GM23248 (cell line): ENCODE results near the gene BOLL. TPM values are rescaled to one million over a fixed set of nuclear protein-coding genes. Genes with fewer than 3 reads are reported as not detected.

ENCODE experiments used
- DNase-seq: peaks from one replicate; pipeline ENCODE4 v3.0.0-alpha.2; 2015
- H2AFZ ChIP-seq: fragments of 200-600 bp; sonication (generic); 2 replicates; pipeline ENCODE4 v1.6.1; 2016; ENCODE audit warnings: antibody characterized with exemption
- H3F3A ChIP-seq: fragments of 200-600 bp; sonication (generic); 2 replicates; pipeline ENCODE4 v1.6.1; 2016; ENCODE audit warnings: mild to moderate bottlenecking, antibody characterized with exemption, mixed run types; ENCODE audit not compliant: insufficient read depth
- H3K27ac ChIP-seq: fragments of 200-600 bp; sonication (generic); 2 replicates; pipeline ENCODE4 v1.5.1; 2016; ENCODE audit warnings: mild to moderate bottlenecking
- H3K27me3 ChIP-seq: fragments of 200-600 bp; sonication (generic); replicated peaks from 2 replicates; pipeline ENCODE4 v1.6.1; 2016; ENCODE audit warnings: mild to moderate bottlenecking; ENCODE audit not compliant: insufficient read depth
- H3K36me3 ChIP-seq: fragments of 200-600 bp; sonication (generic); 2 replicates; pipeline ENCODE4 v1.6.1; 2016; ENCODE audit warnings: low read depth, mild to moderate bottlenecking
- H3K4me1 ChIP-seq: fragments of 200-600 bp; sonication (generic); 2 replicates; pipeline ENCODE4 v1.6.1; 2016; ENCODE audit warnings: mild to moderate bottlenecking; ENCODE audit not compliant: insufficient read depth
- H3K4me2 ChIP-seq: fragments of 200-600 bp; sonication (generic); one replicate; pipeline ENCODE4 v1.6.1; 2016; ENCODE audit warnings: mild to moderate bottlenecking; ENCODE audit not compliant: unreplicated experiment
- H3K4me3 ChIP-seq: fragments of 200-600 bp; sonication (generic); 2 replicates; pipeline ENCODE4 v1.5.1; 2016; ENCODE audit warnings: mild to moderate bottlenecking
- H3K79me2 ChIP-seq: fragments of 200-600 bp; sonication (generic); 2 replicates; pipeline ENCODE4 v1.6.1; 2016; ENCODE audit warnings: mild to moderate bottlenecking; ENCODE audit not compliant: insufficient read depth
- H3K9ac ChIP-seq: fragments of 200-600 bp; sonication (generic); 2 replicates; pipeline ENCODE4 v1.6.1; 2016; ENCODE audit warnings: mild to moderate bottlenecking
- H3K9me2 ChIP-seq: fragments of 200-600 bp; sonication (generic); 2 replicates; pipeline ENCODE4 v1.6.1; 2016; ENCODE audit warnings: mixed run types, mild to moderate bottlenecking, moderate library complexity; ENCODE audit not compliant: insufficient read depth
- H3K9me3 ChIP-seq: fragments of 200-600 bp; sonication (generic); one replicate; pipeline ENCODE4 v1.6.1; 2017; ENCODE audit warnings: low read depth
- H4K20me1 ChIP-seq: fragments of 200-600 bp; sonication (generic); 2 replicates; pipeline ENCODE4 v1.6.0; 2016; ENCODE audit not compliant: insufficient read depth
- EZH2 ChIP-seq: fragments of 200-600 bp; sonication (generic); IDR thresholded peaks from 2 replicates; pipeline ENCODE4 v1.6.1; 2018; ENCODE audit warnings: antibody characterized with exemption, mild to moderate bottlenecking; ENCODE audit not compliant: insufficient read depth, poor library complexity, severe bottlenecking
- EZH2phosphoT487 ChIP-seq: fragments of 200-600 bp; sonication (generic); IDR thresholded peaks from 2 replicates; pipeline ENCODE4 v1.6.1; 2018; ENCODE audit warnings: antibody characterized with exemption, moderate library complexity, mild to moderate bottlenecking, low read depth; ENCODE audit not compliant: insufficient read depth
- WGBS, 2 experiments: methylation state at CpG; one replicate each; pipeline ENCODE4 v1.1.6; 2015 to 2017; ENCODE audit warnings: low lambda C conversion rate in 2 of 2, low coverage in 1 of 2; ENCODE audit errors: missing lambda C conversion rate in 2 of 2; 5-methylcytosine and 5-hydroxymethylcytosine counted together
- in situ Hi-C: fragments of 300-500 bp; cut with MboI; formaldehyde crosslinking; loops from 2 replicates; pipeline ENCODE4 v1.15.0; 2020
- polyA plus RNA-seq: library from polyadenylated mRNA; unstranded; fragments of >200 nt; fragmentation: Nextera tagmentation; extraction: Ambion mirVana; gene quantifications from 2 replicates; pipeline ENCODE4 v1.2.1, GENCODE V29; 2016
- total RNA-seq: library from RNA; depleted of rRNA; stranded (reverse); fragments of >200 nt; shearing (Covaris generic); gene quantifications from 2 replicates; pipeline ENCODE4 v1.2.3, GENCODE V29; 2014

BOLL gene
- total and polyA plus RNA-seq, 2 experiments from 2014 or later: not detected

DNA sequence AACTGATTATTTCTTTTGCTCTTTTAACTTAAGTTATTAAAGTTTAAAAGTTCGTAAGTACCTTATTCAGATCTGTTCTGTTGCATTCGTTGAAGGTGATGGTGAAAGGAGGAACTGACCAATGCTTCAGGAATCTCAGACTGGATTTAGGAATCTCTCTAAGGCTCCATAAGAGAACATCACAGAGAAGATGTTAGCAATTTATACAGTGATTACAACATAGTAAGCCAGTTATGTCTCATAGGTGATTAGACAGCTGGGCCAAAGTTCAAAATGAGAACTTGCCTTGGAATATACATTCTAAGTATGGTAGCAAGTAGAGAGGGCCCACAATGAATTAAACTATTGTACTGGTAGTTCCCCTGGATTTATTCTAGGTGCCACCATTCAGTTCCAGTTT lies 76.8 kb downstream of the BOLL start:
- peak overlapping the region; percentile 98 for H3K4me2 ChIP-seq
- H3K36me3 ChIP-seq: no peaks in the 10 kb centered on the region
- 0% methylated on average over 2 of the region's 2 CpGs for WGBS, 2 experiments
- H3K9ac ChIP-seq: peak overlapping the region; percentile 73; the same call in 1 of the 2 replicates
- DNase-seq: peak; percentile 88
- TF ChIP-seq EZH2phosphoT487: no peak
- H2AFZ ChIP-seq: no peak overlapping the region
- H3K4me3 ChIP-seq: peak overlapping the region; percentile 96
- H3K27me3 ChIP-seq: no peaks in the 10 kb centered on the region
- H3K79me2 ChIP-seq: peaks cover 68% of the 10 kb centered on the region
- no peaks in the 10 kb centered on the region for H3K9me2 ChIP-seq
- peak overlapping the region; percentile 36 for H3K27ac ChIP-seq
- peaks cover 29% of the 10 kb centered on the region for H3K4me1 ChIP-seq
- H3F3A ChIP-seq: peaks cover 27% of the 10 kb centered on the region
- no peaks in the 10 kb centered on the region for H3K9me3 ChIP-seq
- no peaks in the 10 kb centered on the region; the same call in 1 of the 2 replicates for H4K20me1 ChIP-seq
- in situ Hi-C loops: no loop called here

DNA sequence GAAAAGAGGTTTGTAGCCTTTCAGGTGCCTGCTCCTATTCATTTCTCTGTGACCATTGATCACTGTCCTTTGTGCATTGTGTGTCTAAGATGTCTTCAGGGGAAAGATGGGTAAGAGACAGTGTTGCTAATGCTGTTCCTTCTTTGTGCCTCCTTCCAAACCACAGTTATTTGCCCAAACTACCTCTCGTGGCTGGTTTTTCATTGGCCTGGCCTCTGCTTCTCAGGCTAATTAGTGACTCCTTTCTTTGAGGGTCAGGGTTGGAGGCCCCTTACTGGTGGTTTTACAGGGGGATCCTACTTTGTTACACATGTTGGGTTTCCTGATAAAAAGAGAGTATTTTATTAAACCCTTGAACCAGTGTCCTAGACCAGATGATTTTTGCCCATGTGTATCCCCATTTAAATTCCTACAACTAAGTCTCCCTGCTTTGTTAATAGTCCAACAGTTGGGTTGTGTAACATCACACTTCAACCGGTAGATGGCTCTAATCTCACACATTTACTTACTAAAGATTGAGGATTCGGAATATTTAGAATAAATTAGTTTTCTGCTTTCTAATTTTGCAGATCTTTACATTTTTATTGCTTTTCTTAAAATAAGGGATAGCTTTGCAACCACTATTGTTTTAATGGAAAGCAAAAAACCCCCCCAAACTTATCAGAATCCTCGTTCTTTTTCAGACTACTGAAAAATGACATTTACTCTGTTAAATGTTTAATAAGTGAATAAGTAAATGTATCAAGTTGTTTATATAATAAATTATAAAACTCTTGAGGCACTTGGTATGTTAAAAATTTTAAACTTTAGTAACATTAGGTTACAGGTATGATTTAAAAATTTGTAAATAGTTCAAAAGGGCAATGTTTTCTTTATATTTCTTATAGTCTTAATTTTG lies 77.6 kb downstream of the BOLL start:
- H3K79me2 ChIP-seq: peaks cover 61% of the 10 kb centered on the region
- DNase-seq: peak; percentile 80
- H3K4me2 ChIP-seq: peak overlapping the region; percentile 98
- peak overlapping the region; percentile 96 for H3K4me3 ChIP-seq
- no peaks in the 10 kb centered on the region for H3K36me3 ChIP-seq
- H2AFZ ChIP-seq: 0 out of 2 replicates have a peak overlapping the region, but pooled peaks have one; percentile 9
- peaks cover 27% of the 10 kb centered on the region for H3F3A ChIP-seq
- TF ChIP-seq EZH2phosphoT487 (no peak), EZH2 (no peak)
- peaks cover 29% of the 10 kb centered on the region for H3K4me1 ChIP-seq
- peak overlapping the region; percentile 73 for H3K9ac ChIP-seq
- peak overlapping the region; percentile 36 for H3K27ac ChIP-seq
- no peaks in the 10 kb centered on the region for H3K27me3 ChIP-seq
- in situ Hi-C loops: no loop called here
- H4K20me1 ChIP-seq: no peaks in the 10 kb centered on the region; the same call in 1 of the 2 replicates
- no peaks in the 10 kb centered on the region for H3K9me2 ChIP-seq
- no peaks in the 10 kb centered on the region for H3K9me3 ChIP-seq
- WGBS, 2 experiments: 1 to 3% methylated on average over 4 of the region's 4 CpGs

DNA sequence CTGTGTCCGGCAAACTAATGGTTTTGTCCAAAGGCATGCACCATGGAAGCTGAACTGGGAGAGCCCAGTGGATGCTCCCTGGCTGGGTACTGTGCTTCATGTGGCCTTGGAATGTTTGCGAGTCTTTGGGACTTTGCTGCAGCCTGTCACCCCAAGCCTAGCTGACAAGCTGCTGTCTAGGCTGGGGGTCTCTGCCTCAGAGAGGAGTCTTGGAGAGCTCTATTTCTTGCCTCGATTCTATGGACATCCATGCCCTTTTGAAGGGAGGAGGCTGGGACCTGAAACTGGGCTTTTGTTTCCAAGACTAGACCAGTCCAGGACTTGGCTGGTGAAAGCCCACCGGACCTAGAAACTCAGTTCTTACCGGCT lies 78.3 kb downstream of the BOLL start:
- Histone ChIP-seq H2AFZ (no peak overlapping the region), H3K79me2 (peaks cover 53% of the 10 kb centered on the region), H3K4me2 (peak overlapping the region; percentile 98), H3K4me3 (peak overlapping the region; percentile 96), H4K20me1 (no peaks in the 10 kb centered on the region; the same call in 1 of the 2 replicates), H3K9me2 (no peaks in the 10 kb centered on the region), H3K27ac (no peak overlapping the region), H3F3A (peaks cover 27% of the 10 kb centered on the region), H3K4me1 (peaks cover 27% of the 10 kb centered on the region), H3K36me3 (no peaks in the 10 kb centered on the region), H3K9ac (peak overlapping the region; percentile 73), H3K27me3 (no peaks in the 10 kb centered on the region), H3K9me3 (no peaks in the 10 kb centered on the region)
- DNase-seq: no peak
- no peak for TF ChIP-seq EZH2
- TF ChIP-seq EZH2phosphoT487: no peak
- 42 to 46% methylated on average over 5 of the region's 5 CpGs for WGBS, 2 experiments
- in situ Hi-C loops: no loop called here

DNA sequence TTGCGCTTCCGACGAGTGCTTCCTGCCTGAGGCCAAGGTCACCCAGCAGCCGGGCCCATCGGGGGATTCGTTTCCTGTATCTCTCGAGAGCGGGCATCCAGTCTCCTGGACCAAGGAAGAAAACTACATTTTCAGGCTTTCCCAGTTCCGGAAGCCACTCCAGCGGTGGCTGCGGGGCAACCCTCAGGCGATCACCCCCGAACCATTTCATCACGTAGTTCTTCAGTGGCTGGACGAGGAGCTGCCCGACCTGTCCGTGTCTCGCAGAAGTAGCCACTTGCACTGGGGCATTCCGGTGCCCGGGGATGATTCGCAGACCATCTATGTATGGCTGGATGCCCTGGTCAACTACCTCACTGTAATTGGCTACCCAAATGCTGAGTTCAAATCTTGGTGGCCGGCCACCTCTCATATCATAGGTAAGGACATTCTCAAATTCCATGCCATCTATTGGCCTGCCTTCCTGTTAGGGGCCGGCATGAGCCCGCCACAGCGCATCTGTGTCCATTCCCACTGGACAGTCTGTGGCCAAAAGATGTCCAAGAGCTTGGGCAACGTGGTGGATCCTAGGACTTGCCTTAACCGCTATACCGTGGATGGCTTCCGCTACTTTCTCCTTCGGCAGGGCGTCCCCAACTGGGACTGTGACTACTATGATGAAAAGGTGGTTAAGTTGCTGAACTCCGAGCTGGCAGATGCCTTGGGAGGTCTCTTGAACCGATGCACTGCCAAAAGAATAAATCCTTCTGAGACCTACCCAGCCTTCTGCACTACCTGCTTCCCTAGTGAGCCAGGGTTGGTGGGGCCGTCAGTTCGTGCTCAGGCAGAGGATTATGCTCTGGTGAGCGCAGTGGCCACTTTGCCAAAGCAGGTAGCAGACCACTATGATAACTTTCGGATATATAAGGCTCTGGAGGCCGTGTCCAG lies 78.9 kb downstream of the BOLL start:
- Histone ChIP-seq H3K4me1 (peaks cover 25% of the 10 kb centered on the region), H3K9me2 (no peaks in the 10 kb centered on the region), H2AFZ (peak overlapping the region; percentile 96), H3K36me3 (no peaks in the 10 kb centered on the region), H3K4me2 (peak overlapping the region; percentile 98), H4K20me1 (no peaks in the 10 kb centered on the region; the same call in 1 of the 2 replicates), H3F3A (peaks cover 22% of the 10 kb centered on the region), H3K4me3 (peak overlapping the region; percentile 96), H3K9me3 (no peaks in the 10 kb centered on the region), H3K27me3 (no peaks in the 10 kb centered on the region), H3K79me2 (peaks cover 51% of the 10 kb centered on the region), H3K27ac (peak overlapping the region; percentile 50; the same call in 1 of the 2 replicates), H3K9ac (peak overlapping the region; percentile 73)
- 14% methylated on average over 36 to 38 of the region's 38 CpGs for WGBS, 2 experiments
- TF ChIP-seq EZH2phosphoT487 (no peak), EZH2 (no peak)
- in situ Hi-C loops: no loop called here
- peak; percentile 59 for DNase-seq
